Caco-2 (cell line): ENCODE results near the gene DDX52. TPM values are rescaled to one million over a fixed set of nuclear protein-coding genes. Genes with fewer than 3 reads are reported as not detected.

Experiments used
- BruUV-seq: library from RNA; stranded (reverse); fragments of 400-500 nt; replicated peaks from 2 replicates; lab custom pipeline; 2021; lab: Mats Ljungman, UMichigan
- CTCF ChIA-PET: fragments of 300-600 bp; sonication (Branson Sonifier 250); formaldehyde crosslinking; loops from one replicate; lab custom pipeline; 2022; ENCODE audit warnings: antibody characterized with exemption; lab: Charles Lee
- POLR2A ChIA-PET: fragments of 300-600 bp; sonication (Branson Sonifier 250); formaldehyde crosslinking; loops from one replicate; lab custom pipeline; 2022; ENCODE audit warnings: antibody characterized with exemption; lab: Charles Lee
- DNase-seq, 2 experiments: peaks; one replicate each; pipeline versions ENCODE4 v3.0.0 to v3.0.0-alpha.2; 2020 to 2022
- H3K27me3 ChIP-seq: replicated peaks from 2 replicates; pipeline ENCODE4 v1.6.0; 2011; ENCODE audit warnings: low read length; ENCODE audit not compliant: control insufficient read depth, insufficient read depth
- H3K36me3 ChIP-seq: 2 replicates; pipeline ENCODE4 v1.5.1; 2011; ENCODE audit warnings: low read length; ENCODE audit not compliant: control insufficient read depth, insufficient read depth
- H3K4me1 ChIP-seq: fragments of 250-450 bp; sonication (Bioruptor Pico); 2 replicates; pipeline ENCODE4 v1.5.1; 2020; ENCODE audit warnings: mild to moderate bottlenecking
- H3K4me3 ChIP-seq: 2 replicates; pipeline ENCODE4 v1.5.1; 2011; ENCODE audit warnings: low read depth, mild to moderate bottlenecking, control low read depth, low read length
- H3K9me3 ChIP-seq: fragments of 250-450 bp; sonication (Bioruptor Pico); 2 replicates; pipeline ENCODE4 v1.5.1; 2020; ENCODE audit warnings: mild to moderate bottlenecking, moderate library complexity
- H3K27ac Mint-ChIP-seq: one replicate; pipeline ENCODE4 v1.8.0; 2022; ENCODE audit warnings: mixed read lengths; ENCODE audit not compliant: unreplicated experiment
- H3K27me3 Mint-ChIP-seq: one replicate; pipeline ENCODE4 v1.8.0; 2022; ENCODE audit warnings: mixed read lengths; ENCODE audit not compliant: insufficient read depth, unreplicated experiment
- H3K36me3 Mint-ChIP-seq: one replicate; pipeline ENCODE4 v1.8.0; 2022; ENCODE audit warnings: mild to moderate bottlenecking, mixed read lengths; ENCODE audit not compliant: insufficient read depth, unreplicated experiment
- H3K4me1 Mint-ChIP-seq: one replicate; pipeline ENCODE4 v1.8.0; 2022; ENCODE audit warnings: low read depth, mixed read lengths; ENCODE audit not compliant: unreplicated experiment
- H3K4me3 Mint-ChIP-seq: one replicate; pipeline ENCODE4 v1.8.0; 2022; ENCODE audit warnings: mild to moderate bottlenecking, moderate library complexity, mixed read lengths; ENCODE audit not compliant: unreplicated experiment
- H3K9me3 Mint-ChIP-seq: one replicate; pipeline ENCODE4 v1.8.0; 2022; ENCODE audit warnings: mixed read lengths; ENCODE audit not compliant: unreplicated experiment
- intact Hi-C: fragments of 100-400 bp; cut with micrococcal nuclease; formaldehyde crosslinking; loops from one replicate; pipeline ENCODE4 v1.10.0; 2022; ENCODE audit not compliant: unreplicated experiment
- total RNA-seq: library from RNA; stranded (reverse); gene quantifications from 2 replicates; pipeline ENCODE4 v1.2.3, GENCODE V29; 2022
- TF ChIP-seq, protein P1 (sequence below), 2 experiments: fragments of 200-600 bp in 1 of 2; IDR thresholded peaks; 1 replicate in 1 of 2; 2 replicates in 1 of 2; pipeline versions ENCODE4 v1.5.1 to v1.8.0; 2011 to 2022; ENCODE audit warnings: antibody characterized with exemption in 1 of 2, control low read depth in 1 of 2, inconsistent platforms in 1 of 2, low read depth in 1 of 2, low read length in 1 of 2, mild to moderate bottlenecking in 1 of 2, moderate library complexity in 1 of 2; ENCODE audit not compliant: insufficient read depth in 1 of 2, severe bottlenecking in 1 of 2, unreplicated experiment in 1 of 2

Gene DDX52
- total RNA-seq, 1 experiment from 2014 or later: 85.1 TPM

DNA sequence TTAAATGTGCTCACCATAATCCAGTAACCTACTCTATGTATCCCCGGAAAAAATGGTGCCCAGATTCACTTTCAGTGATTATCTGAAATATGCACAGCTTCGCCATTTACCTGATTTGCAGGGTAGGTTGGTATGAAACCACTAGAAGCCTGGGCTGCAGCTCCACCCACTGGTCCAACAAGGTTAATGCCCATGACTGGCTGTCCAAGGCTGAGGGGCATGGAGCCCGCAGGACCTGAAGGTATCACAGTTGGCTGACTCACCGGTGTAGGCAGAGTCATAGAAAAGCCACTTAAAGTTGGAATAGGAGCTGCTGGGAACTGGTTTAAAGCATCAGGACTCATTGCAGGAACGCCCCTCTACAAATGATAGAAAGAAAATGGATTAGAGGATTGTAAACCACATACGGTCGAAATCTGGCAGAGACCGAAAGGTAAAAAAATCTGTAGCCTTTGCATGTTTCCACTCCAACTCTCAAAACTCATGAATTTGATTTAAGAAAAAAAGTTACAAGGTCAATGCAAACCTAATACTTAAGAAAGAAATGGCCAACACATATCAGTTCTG lies 72.6 kb downstream of the DDX52 start:
- Histone ChIP-seq H3K9me3 (no peaks in the 10 kb centered on the region), H3K4me1 (no peaks in the 10 kb centered on the region), H3K36me3 (no peaks in the 10 kb centered on the region), H3K4me3 (no peak overlapping the region), H3K27me3 (no peaks in the 10 kb centered on the region)
- ChIA-PET POLR2A (no interaction called here), CTCF (interaction anchor here (0.5 to 2.2 kb wide), 3 partner anchors 23 to 79 kb away, joined by 4 to 25 read pairs (median 4); no protein-coding TSS in a partner anchor)
- no peak overlapping the region for H3K27ac Mint-ChIP-seq
- no peak overlapping the region for H3K4me3 Mint-ChIP-seq
- no TSS peak for BruUV-seq
- no peaks in the 10 kb centered on the region for H3K4me1 Mint-ChIP-seq
- H3K27me3 Mint-ChIP-seq: no peaks in the 10 kb centered on the region
- intact Hi-C loops: loop anchor here (1.0 kb wide), 1 partner anchor 43 kb away; no protein-coding TSS in a partner anchor
- no peaks in the 10 kb centered on the region for H3K9me3 Mint-ChIP-seq
- DNase-seq: peak; percentile 71 to 72
- peaks cover 64% of the 10 kb centered on the region for H3K36me3 Mint-ChIP-seq
- TF ChIP-seq, protein P1, sequence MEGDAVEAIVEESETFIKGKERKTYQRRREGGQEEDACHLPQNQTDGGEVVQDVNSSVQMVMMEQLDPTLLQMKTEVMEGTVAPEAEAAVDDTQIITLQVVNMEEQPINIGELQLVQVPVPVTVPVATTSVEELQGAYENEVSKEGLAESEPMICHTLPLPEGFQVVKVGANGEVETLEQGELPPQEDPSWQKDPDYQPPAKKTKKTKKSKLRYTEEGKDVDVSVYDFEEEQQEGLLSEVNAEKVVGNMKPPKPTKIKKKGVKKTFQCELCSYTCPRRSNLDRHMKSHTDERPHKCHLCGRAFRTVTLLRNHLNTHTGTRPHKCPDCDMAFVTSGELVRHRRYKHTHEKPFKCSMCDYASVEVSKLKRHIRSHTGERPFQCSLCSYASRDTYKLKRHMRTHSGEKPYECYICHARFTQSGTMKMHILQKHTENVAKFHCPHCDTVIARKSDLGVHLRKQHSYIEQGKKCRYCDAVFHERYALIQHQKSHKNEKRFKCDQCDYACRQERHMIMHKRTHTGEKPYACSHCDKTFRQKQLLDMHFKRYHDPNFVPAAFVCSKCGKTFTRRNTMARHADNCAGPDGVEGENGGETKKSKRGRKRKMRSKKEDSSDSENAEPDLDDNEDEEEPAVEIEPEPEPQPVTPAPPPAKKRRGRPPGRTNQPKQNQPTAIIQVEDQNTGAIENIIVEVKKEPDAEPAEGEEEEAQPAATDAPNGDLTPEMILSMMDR (IDR thresholded peaks at IDR 0.05; ENCODE audit: insufficient read depth in 1 of 2, low read depth in 1 of 2, low read length in 1 of 2, severe bottlenecking in 1 of 2, unreplicated experiment in 1 of 2): peak; percentile 40 to 72

DNA sequence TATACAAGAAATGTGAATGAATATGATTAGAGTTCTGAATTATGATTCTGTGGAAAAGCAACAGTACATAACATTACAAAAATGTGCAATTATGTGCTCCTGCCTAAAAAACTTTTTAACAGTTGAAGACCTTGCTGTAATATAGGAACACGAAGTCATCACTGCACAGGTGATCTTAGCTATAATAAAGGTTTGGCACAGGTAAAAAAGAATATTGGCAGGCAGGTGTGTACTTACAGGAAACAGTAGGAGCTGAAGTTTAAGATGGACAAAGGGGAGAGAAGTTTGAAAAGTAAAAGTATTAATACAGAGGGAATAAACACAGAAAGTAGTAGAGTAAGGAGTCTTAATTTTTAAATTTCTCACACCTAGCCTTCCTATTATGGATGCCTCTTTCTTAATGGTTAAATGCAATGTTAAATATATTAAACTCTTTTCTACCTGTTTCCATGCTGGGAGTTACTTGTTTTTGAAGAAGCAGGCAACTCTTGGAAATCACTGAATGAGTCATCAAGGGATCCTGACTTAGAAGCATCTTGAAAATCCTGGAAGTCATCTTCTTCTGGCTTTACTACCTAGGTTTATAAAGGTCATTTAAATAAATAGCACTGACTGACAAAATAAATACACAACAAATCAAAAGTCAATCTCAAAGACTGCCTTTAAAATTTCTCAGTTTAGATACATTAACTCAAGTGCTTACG lies 74.7 kb downstream of the DDX52 start:
- H3K27me3 ChIP-seq: no peaks in the 10 kb centered on the region
- no peak overlapping the region for H3K27ac Mint-ChIP-seq
- no peaks in the 10 kb centered on the region for H3K36me3 ChIP-seq
- DNase-seq: no peak
- H3K4me1 Mint-ChIP-seq: no peaks in the 10 kb centered on the region
- ChIA-PET POLR2A (no interaction called here), CTCF (interaction anchor here (0.6 to 2.2 kb wide), 3 partner anchors 41 to 1104 kb away, joined by 4 to 25 read pairs (median 4); no protein-coding TSS in a partner anchor)
- H3K4me3 ChIP-seq: no peak overlapping the region
- no peaks in the 10 kb centered on the region for H3K27me3 Mint-ChIP-seq
- no peak overlapping the region for H3K4me3 Mint-ChIP-seq
- BruUV-seq: no TSS peak
- peaks cover 55% of the 10 kb centered on the region for H3K36me3 Mint-ChIP-seq
- TF ChIP-seq, protein P1 (IDR thresholded peaks at IDR 0.05; ENCODE audit: insufficient read depth in 1 of 2, low read depth in 1 of 2, low read length in 1 of 2, severe bottlenecking in 1 of 2, unreplicated experiment in 1 of 2): no peak
- H3K9me3 ChIP-seq: no peaks in the 10 kb centered on the region
- no peaks in the 10 kb centered on the region for H3K4me1 ChIP-seq
- intact Hi-C loops: no loop called here
- no peaks in the 10 kb centered on the region for H3K9me3 Mint-ChIP-seq

DNA sequence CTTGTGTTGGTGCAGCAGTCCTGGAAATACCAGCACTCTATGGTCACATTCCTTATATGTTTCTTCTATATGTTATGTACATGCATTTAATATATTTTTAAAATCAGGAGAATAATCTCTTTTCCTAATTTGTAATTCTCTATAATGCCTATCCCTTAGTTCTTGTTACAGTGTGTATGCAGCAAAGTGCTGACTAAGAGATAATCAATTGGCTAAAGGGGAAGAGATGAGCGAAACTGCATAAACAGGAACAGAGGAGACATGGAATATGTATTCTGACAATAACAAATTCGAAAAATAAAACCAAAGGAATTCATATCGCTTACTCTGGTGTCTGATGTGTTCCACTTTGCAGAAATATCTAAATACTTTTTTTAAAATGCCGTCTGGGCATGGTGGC lies 75.7 kb downstream of the DDX52 start:
- Mint-ChIP-seq H3K9me3 (no peaks in the 10 kb centered on the region), H3K36me3 (peaks cover 49% of the 10 kb centered on the region)
- POLR2A ChIA-PET: no interaction called here

More for the DNA sequence above, 75.7 kb downstream of the DDX52 start:
- CTCF ChIA-PET: no interaction called here
- Mint-ChIP-seq H3K4me3 (no peak overlapping the region), H3K27ac (no peak overlapping the region), H3K27me3 (no peaks in the 10 kb centered on the region), H3K4me1 (no peaks in the 10 kb centered on the region)
- Histone ChIP-seq H3K9me3 (no peaks in the 10 kb centered on the region), H3K4me1 (no peaks in the 10 kb centered on the region), H3K4me3 (no peak overlapping the region), H3K36me3 (no peaks in the 10 kb centered on the region), H3K27me3 (no peaks in the 10 kb centered on the region)
- TF ChIP-seq, protein P1 (IDR thresholded peaks at IDR 0.05; ENCODE audit: insufficient read depth in 1 of 2, low read depth in 1 of 2, low read length in 1 of 2, severe bottlenecking in 1 of 2, unreplicated experiment in 1 of 2): no peak
- no TSS peak for BruUV-seq
- DNase-seq: no peak
- intact Hi-C loops: no loop called here
